Stimulated activated CD4-positive, alpha-beta T cell treated with anti-CD3 and anti-CD28 coated beads, Interleukin-15, amount 100 ng/mL, for 48 hours (primary cell): ENCODE measurements around the gene RETREG3.
"Not testable (repeated sequence)": the region's sequence is repeated elsewhere in the genome, so short reads cannot be mapped to it uniquely, and the experiment has no call there.

Experiments used
- DNase-seq, 2 donors: peaks; one replicate each; pipeline ENCODE4 v3.0.0-alpha.2; 2020; ENCODE audit warnings: low read depth in 2 of 2

RETREG3 gene

GRCh38 chr17:42553161-42553818, 55.9 kb downstream of the RETREG3 start:
- DNase-seq = no peak

DNA sequence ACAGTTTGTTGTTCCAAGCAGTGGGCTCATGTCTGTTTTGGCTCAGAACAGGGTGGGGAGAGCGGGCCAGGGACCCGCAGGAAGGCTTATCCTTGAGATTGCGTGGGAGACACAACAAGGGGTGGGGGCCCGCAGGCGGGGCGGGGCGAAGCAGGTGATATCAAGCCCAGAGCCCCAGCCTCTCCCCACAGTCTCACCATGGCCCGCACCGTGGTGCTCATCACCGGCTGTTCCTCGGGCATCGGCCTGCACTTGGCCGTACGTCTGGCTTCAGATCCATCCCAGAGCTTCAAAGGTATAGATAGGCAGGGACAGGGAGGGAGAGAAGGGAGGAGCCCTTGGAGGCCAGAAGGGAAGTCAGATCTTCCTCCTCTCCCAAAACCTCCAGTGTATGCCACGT, 56.4 kb downstream of the RETREG3 start, which contains the start of gene HSD17B1:
Gene HSD17B1 (plus strand): TSS at position 188 of the 400 bp plus-strand sequence. CDS start 11 bp downstream, at position 199.
- not testable (repeated sequence) for DNase-seq

DNA sequence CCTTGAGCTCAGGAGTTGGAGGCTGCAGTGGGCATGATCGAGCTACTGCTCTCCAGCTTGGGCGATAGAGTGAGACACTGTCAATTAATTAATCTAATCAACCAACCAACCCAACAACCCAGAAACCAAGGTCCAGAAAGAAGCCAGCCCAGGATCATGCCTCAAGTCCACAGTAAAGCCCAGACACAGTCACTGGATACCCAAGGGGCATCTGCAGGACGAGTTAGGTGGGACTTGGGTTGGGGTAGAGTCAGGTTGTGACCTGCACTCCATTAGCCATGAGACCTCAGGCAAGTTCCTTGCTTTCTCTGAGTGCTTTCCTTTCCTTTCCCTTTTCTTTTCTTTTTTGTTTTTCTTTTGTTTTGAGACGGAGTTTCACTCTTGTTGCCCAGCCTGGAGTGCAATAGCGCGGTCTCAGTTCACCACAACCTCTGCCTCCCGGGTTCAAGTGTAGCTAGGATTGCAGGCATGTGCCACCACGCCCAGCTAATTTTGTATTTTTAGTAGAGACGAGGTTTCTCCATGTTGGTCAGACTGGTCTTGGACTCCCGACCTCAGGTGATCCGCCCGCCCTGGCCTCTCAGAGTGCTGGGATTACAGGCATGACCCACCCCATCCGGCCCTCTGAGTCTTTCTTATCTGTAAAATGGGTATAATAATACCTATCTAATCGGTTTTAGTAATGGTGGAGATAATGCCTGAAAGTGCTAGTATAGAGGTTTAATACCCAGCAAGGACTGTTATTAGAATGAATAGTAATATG, 60.0 kb downstream of the RETREG3 start:
- no peak for DNase-seq

DNA sequence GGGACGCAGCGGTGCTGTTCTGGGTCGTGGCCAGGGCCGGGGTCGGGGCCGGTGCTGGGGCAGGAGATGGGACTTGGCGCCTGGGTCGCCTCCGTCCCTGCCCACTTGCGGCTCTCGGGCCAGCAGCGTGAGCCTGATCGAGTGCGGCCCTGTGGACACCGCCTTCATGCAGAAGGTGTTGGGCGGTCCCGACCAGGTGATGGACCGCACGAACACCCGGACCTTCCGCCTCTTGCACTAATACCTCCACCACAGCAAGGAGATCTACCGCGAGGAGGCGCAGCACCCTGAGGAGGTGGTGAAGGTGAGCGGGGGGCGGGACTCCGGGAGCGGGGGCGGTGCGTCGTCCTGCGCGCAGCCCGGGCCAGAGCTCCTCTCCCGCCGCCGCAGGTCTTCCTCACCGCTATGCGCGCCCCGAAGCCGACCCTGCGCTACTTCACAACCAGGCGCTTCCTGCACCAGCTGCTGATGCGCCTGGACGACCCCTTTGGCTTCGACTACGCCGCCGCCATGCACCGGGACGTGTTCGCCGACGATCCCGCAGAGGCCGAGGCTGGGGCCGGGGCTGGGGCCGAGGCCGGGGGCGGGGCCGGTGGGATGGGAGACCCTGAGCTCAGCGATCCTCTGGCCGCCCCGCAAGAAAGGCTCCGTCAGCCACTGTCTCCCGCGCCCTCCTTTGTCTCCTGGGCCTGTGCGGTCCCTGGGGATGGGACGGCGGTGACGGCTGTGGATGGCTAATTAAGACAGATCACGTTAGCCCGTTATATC, 60.9 kb downstream of the RETREG3 start:
- peak; percentile 54 to 80 for DNase-seq

- no peak for DNase-seq
These were observed 61.5 kb downstream of the RETREG3 start for GRCh38 chr17:42547698-42548069.

GRCh38 chr17:42547001-42547461, 62.1 kb downstream of the RETREG3 start:
- DNase-seq = no peak

DNA sequence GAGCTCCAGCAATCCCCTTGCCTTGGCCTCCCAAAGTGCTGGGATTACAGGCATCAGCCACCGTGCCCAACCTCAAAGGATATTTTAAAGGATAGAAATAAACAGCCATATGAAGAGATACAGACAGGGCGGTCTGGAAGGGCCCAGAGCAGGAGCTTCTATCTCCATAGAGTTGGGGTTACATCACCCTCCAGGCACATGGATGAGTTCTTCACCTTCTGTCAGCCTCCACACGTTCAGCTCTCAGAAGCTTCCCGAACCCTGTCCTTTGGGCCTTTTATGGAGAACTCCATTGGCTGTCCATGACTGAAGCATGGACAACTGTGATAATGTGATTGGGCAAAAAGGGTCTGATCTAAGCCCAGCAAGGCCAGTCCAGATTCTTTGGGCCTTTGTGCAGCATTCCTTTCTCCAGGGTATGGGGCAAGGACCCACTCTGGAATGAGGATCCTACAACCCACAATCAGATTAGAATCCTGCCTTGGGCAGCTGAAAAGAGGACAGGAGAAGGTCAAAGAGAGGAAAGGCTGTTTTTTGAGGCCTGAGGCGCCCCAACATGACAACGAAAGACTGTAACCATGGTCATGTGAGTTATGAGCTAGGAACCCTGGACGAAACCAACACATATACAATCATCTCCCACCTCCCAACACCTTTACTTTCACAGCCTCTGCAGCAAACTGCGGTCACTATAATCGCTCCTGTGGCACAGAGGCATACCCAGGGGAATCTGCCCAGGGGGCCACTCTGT, 63.2 kb downstream of the RETREG3 start:
- DNase-seq = not testable (repeated sequence)

- DNase-seq = no peak
These were observed 64.3 kb downstream of the RETREG3 start for GRCh38 chr17:42544874-42545283.

GRCh38 chr17:42543190-42544079, 65.7 kb downstream of the RETREG3 start:
- DNase-seq = no peak

DNA sequence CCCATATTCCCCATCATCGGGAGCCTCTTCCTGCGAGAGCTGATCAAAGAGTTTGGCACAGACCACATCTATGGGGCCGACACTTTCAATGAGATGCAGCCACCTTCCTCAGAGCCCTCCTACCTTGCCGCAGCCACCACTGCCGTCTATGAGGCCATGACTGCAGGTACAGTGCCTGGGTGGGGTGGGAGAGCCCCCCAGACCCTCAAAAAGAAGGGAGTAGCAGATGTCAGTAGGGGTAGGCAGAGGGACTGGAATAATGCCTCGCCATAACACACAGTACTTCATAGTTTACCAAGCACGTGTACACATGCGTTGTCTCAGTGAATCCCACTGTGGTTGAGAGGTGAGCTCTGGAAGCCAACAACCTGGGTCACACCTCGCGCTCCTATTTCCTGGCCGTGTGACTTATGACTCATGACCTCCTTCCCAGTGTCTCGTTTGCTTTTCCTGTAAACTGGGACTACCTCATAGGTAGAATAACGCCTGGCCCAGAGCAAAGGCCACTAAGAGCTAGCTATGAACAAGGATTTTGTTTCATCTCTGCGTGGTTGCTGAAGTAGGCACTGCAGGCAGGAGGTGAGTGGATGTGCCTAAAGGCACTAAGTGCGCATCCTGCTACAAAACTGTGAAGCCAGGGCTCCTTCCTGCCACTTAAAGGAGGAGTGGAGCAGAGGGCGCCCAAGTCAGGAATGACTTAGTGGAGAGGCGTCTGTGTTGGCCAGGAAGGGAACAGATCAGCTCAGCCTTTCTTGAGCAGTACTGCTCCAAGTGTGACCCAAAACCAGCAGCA, 67.9 kb downstream of the RETREG3 start:
- no peak for DNase-seq

DNA sequence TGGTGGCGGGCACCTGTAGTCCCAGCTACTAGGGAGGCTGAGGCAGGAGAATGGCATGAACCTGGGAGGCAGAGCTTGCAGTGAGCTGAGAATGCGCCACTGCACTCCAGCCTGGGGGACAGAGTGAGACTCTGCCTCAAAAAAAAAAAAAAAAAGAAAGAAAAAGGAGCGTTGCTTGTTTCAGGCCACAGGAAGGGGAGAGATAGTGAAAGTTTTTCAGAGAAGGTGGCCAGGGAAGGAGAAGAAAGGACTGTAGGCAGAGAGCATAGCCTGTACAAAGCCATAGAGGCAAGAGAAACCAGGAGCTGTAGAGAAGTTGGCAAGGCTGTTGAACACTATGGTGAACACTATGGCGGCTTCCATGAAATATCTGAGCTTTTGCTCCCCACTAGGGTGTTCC, 68.6 kb downstream of the RETREG3 start:
- not testable (repeated sequence) for DNase-seq

DNA sequence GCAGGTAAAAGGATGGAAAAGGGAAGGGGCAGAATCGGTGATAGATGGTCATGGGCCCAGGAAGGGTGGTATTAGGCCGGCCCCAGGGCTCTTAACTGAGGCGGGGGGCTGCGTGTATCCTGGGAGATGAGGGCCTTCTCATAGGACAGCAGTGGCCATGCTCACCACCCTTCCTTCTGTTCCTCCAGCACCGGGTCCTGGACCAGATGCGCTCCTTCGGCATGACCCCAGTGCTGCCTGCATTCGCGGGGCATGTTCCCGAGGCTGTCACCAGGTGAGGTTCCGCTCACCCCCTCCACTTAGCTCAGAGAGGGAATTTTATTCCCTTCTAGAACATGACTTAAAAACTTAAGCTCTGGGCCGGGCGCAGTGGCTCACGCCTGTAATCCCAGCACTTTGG, 70.7 kb downstream of the RETREG3 start:
- no peak for DNase-seq

- DNase-seq = no peak
These were observed 71.2 kb downstream of the RETREG3 start for GRCh38 chr17:42537826-42538451.

GRCh38 chr17:42537156-42537805, 71.9 kb downstream of the RETREG3 start:
- DNase-seq = no peak

GRCh38 chr17:42536372-42537155, 72.6 kb downstream of the RETREG3 start:
- peak; percentile 54 to 71 for DNase-seq

DNA sequence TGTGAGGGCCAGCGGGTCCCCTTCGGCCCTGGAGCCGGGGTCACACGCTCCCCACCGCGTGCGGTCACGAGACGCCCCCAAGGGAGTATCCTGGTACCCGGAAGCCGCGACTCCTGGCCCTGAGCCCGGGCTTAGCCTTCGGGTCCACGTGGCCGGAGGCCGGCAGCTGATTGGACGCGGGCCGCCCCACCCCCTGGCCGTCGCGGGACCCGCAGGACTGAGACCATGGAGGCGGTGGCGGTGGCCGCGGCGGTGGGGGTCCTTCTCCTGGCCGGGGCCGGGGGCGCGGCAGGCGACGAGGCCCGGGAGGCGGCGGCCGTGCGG, 73.2 kb downstream of the RETREG3 start, which contains the start of gene NAGLU:
Gene NAGLU (plus strand): TSS at position 194 of the 324 bp plus-strand sequence. CDS start 32 bp downstream, at position 226.
- peak; percentile 75 to 85 for DNase-seq

DNA sequence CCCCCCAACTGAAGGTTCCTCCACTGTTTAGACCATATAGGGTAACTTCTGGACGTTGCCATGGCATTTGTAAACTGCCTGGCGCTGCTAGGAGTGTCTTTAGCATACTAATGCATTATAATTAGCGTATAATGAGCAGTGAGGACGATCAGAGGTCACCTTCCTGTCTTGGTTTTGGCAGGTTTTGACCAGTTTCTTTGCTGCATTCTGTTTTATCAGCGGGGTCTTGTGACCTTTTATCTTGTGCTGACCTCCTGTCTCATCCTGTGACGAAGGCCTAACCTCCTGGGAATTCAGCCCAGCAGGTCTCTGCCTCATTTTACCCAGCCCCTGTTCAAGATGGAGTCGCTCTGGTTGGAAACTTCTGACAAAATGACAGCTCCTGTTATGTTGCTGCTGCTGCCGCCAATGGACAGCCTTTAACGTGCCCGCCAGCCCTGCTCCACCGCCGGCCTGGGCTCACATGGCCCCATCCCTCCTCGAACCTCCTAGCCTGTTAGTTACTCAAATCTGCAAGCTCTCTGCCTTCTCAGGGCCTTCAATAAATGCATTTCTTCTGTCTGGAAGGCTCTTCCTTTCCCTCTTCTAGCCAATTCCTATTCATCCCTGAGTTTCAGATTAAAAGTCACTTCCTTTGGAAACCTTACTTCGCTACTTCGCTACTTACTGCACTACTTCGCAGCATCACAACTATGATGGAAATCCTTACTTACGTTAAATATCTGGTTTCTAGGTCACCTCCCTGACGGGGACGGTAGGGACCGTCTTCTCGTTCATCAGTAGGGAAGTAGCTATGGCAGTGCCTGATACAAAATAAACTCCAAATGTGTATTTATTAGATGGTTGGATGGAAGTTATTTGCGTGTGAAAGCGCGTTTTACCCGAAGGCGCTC, 73.8 kb downstream of the RETREG3 start:
- no peak for DNase-seq
